ENCODE data around the gene TMEM140.

- TF ChIP-seq POLR2A (IDR thresholded peaks at IDR 0.05) (no peak), CTCF (IDR thresholded peaks at IDR 0.05) (no peak)
Observed at GRCh38 chr7:135186261-135186540, 38.3 kb downstream of the TMEM140 start.
